Mesendoderm (in vitro differentiated cells): ENCODE measurements around the gene UBASH3A. TPM values are rescaled to one million over a fixed set of nuclear protein-coding genes. Genes with fewer than 3 reads are reported as not detected.

Experiments
- DNase-seq: peaks from one replicate; pipeline ENCODE4 v3.0.0; 2013
- H2AK5ac ChIP-seq: 2 replicates; pipeline ENCODE4 v1.6.1; 2013; ENCODE audit warnings: low read length, inconsistent platforms
- H2BK120ac ChIP-seq: 2 replicates; pipeline ENCODE4 v1.6.1; 2013; ENCODE audit warnings: low read depth, mild to moderate bottlenecking, low read length, moderate library complexity, mixed read lengths
- H2BK15ac ChIP-seq: replicated peaks from 2 replicates; pipeline ENCODE4 v1.6.1; 2013; ENCODE audit warnings: low read depth, mild to moderate bottlenecking, moderate library complexity
- H2BK5ac ChIP-seq: 2 replicates; pipeline ENCODE4 v1.6.1; 2013; ENCODE audit warnings: low read length, inconsistent platforms
- H3K18ac ChIP-seq: 2 replicates; pipeline ENCODE4 v1.6.1; 2013; ENCODE audit warnings: mild to moderate bottlenecking, low read length, mixed read lengths
- H3K23ac ChIP-seq: one replicate; pipeline ENCODE4 v1.6.1; 2013; ENCODE audit warnings: low read length
- H3K27ac ChIP-seq: 2 replicates; pipeline ENCODE4 v1.5.1; 2013; ENCODE audit warnings: low read depth, mild to moderate bottlenecking, inconsistent platforms, low read length, moderate library complexity
- H3K27me3 ChIP-seq: 2 replicates; pipeline ENCODE4 v1.6.1; 2013; ENCODE audit warnings: low read length, control low read depth, mild to moderate bottlenecking, inconsistent platforms; ENCODE audit not compliant: insufficient read depth, poor library complexity
- H3K36me3 ChIP-seq: 2 replicates; pipeline ENCODE4 v1.6.1; 2013; ENCODE audit warnings: low read length, inconsistent platforms; ENCODE audit not compliant: control insufficient read depth, insufficient read depth
- H3K4ac ChIP-seq: one replicate; pipeline ENCODE4 v1.6.1; 2013; ENCODE audit warnings: low read depth, mild to moderate bottlenecking, low read length, moderate library complexity
- H3K4me1 ChIP-seq: 2 replicates; pipeline ENCODE4 v1.6.1; 2013; ENCODE audit warnings: low read depth, low read length, inconsistent platforms; ENCODE audit not compliant: control insufficient read depth
- H3K4me2 ChIP-seq: 2 replicates; pipeline ENCODE4 v1.6.1; 2013; ENCODE audit warnings: low read length
- H3K4me3 ChIP-seq: 2 replicates; pipeline ENCODE4 v1.5.1; 2013; ENCODE audit warnings: mild to moderate bottlenecking, low read length
- H3K56ac ChIP-seq: one replicate; pipeline ENCODE4 v1.6.1; 2013; ENCODE audit warnings: low read length
- H3K79me1 ChIP-seq: 2 replicates; pipeline ENCODE4 v1.6.1; 2013; ENCODE audit warnings: low read length, inconsistent platforms
- H3K79me2 ChIP-seq: 2 replicates; pipeline ENCODE4 v1.6.1; 2013; ENCODE audit warnings: mild to moderate bottlenecking, low read length; ENCODE audit not compliant: control insufficient read depth, insufficient read depth
- H3K9ac ChIP-seq: 2 replicates; pipeline ENCODE4 v1.6.1; 2013; ENCODE audit warnings: low read length, inconsistent platforms
- H4K5ac ChIP-seq: one replicate; pipeline ENCODE4 v1.6.1; 2013; ENCODE audit warnings: low read length
- H4K8ac ChIP-seq: one replicate; pipeline ENCODE4 v1.6.1; 2013; ENCODE audit warnings: low read depth, mild to moderate bottlenecking, control low read depth, low read length, moderate library complexity
- WGBS: extraction: QIAGEN DNeasy Blood & Tissue Kit; methylation state at CpG from one replicate; pipeline ENCODE4 v1.1.7; 2013; ENCODE audit warnings: low lambda C conversion rate, missing lambda C conversion rate; ENCODE audit not compliant: insufficient coverage; ENCODE audit errors: extremely low coverage; 5-methylcytosine and 5-hydroxymethylcytosine counted together
- polyA plus RNA-seq, 2 experiments: library from polyadenylated mRNA; stranded (reverse); fragments of 200-250 nt; gene quantifications; one replicate each; pipeline ENCODE4 v1.2.3, GENCODE V29; 2013

UBASH3A gene
- not detected for polyA plus RNA-seq (2013, experiment 1 of 2)
- not detected for polyA plus RNA-seq (2013, experiment 2 of 2)

- no peaks in the 10 kb centered on the region for H3K4me1 ChIP-seq
- no peak within 1 kb of the TSS for H3K4ac ChIP-seq
- no peaks in the 10 kb centered on the region for H3K27me3 ChIP-seq
- no peak within 1 kb of the TSS for H4K8ac ChIP-seq
- no peak for DNase-seq
- no peak within 1 kb of the TSS for H3K56ac ChIP-seq
- H4K5ac ChIP-seq, result no peak within 1 kb of the TSS
- no peak within 1 kb of the TSS for H3K23ac ChIP-seq
- no peak within 1 kb of the TSS for H2AK5ac ChIP-seq
- no peak within 1 kb of the TSS for H3K27ac ChIP-seq
- no peak within 1 kb of the TSS for H2BK120ac ChIP-seq
- no peak within 1 kb of the TSS for H3K9ac ChIP-seq
- no CpG with 5 or more reads among the region's 21 CpGs for WGBS
- no peak within 1 kb of the TSS for H3K4me2 ChIP-seq
- no peak within 1 kb of the TSS for H3K18ac ChIP-seq
- no peaks in the 10 kb centered on the region for H3K79me2 ChIP-seq
- no peaks in the 10 kb centered on the region for H3K79me1 ChIP-seq
- H3K4me3 ChIP-seq, result no peak within 1 kb of the TSS
- H2BK15ac ChIP-seq, result no peak within 1 kb of the TSS
- H3K36me3 ChIP-seq, result no peaks in the 10 kb centered on the region
- H2BK5ac ChIP-seq, result no peak within 1 kb of the TSS
Observed at GRCh38 chr21:42403611-42404231, at the start of gene UBASH3A. Gene UBASH3A, plus strand, starts transcription at chr21:42403902. Its CDS starts 44 bp downstream, at chr21:42403946.

GRCh38 chr21:42356046-42356445 lies 47.7 kb upstream of the UBASH3A start:
- Histone ChIP-seq H4K5ac (no peak overlapping the region), H2AK5ac (no peak overlapping the region), H3K27me3 (no peaks in the 10 kb centered on the region), H2BK15ac (no peak overlapping the region), H3K4me3 (no peak overlapping the region), H3K4ac (no peak overlapping the region), H3K56ac (no peak overlapping the region), H3K79me1 (no peaks in the 10 kb centered on the region), H3K23ac (no peak overlapping the region), H3K79me2 (no peaks in the 10 kb centered on the region), H2BK120ac (no peak overlapping the region), H3K27ac (no peak overlapping the region), H3K36me3 (no peaks in the 10 kb centered on the region), H3K9ac (no peak overlapping the region), H4K8ac (no peak overlapping the region), H3K18ac (no peak overlapping the region), H3K4me1 (no peaks in the 10 kb centered on the region), H3K4me2 (no peak overlapping the region), H2BK5ac (no peak overlapping the region)
- no CpG with 5 or more reads among the region's 2 CpGs for WGBS
- no peak for DNase-seq

GRCh38 chr21:42356650-42357049 lies 47.1 kb upstream of the UBASH3A start:
- Histone ChIP-seq H3K4me3 (no peak overlapping the region), H2BK120ac (no peak overlapping the region), H3K4me1 (no peaks in the 10 kb centered on the region), H4K5ac (no peak overlapping the region), H3K4ac (no peak overlapping the region), H2AK5ac (no peak overlapping the region), H4K8ac (no peak overlapping the region), H3K56ac (no peak overlapping the region), H3K9ac (no peak overlapping the region), H2BK15ac (no peak overlapping the region), H3K23ac (no peak overlapping the region), H3K79me1 (no peaks in the 10 kb centered on the region), H3K4me2 (no peak overlapping the region), H3K79me2 (no peaks in the 10 kb centered on the region), H3K27ac (no peak overlapping the region), H2BK5ac (no peak overlapping the region), H3K27me3 (no peaks in the 10 kb centered on the region), H3K18ac (no peak overlapping the region), H3K36me3 (no peaks in the 10 kb centered on the region)
- DNase-seq, result no peak
- WGBS, result no CpG with 5 or more reads among the region's 6 CpGs

- Histone ChIP-seq H3K56ac (no peak overlapping the region), H3K4me3 (no peak overlapping the region), H3K4me1 (no peaks in the 10 kb centered on the region), H4K5ac (no peak overlapping the region), H3K79me1 (no peaks in the 10 kb centered on the region), H3K27me3 (no peaks in the 10 kb centered on the region), H3K36me3 (no peaks in the 10 kb centered on the region), H2BK15ac (no peak overlapping the region), H2BK5ac (no peak overlapping the region), H3K23ac (no peak overlapping the region), H3K9ac (no peak overlapping the region), H4K8ac (no peak overlapping the region), H3K4me2 (no peak overlapping the region), H2BK120ac (no peak overlapping the region), H3K27ac (no peak overlapping the region), H3K18ac (no peak overlapping the region), H3K4ac (no peak overlapping the region), H2AK5ac (no peak overlapping the region), H3K79me2 (no peaks in the 10 kb centered on the region)
- DNase-seq, result no peak
- WGBS, result no CpG with 5 or more reads among the region's 3 CpGs
Observed at GRCh38 chr21:42357307-42357706, 46.4 kb upstream of the UBASH3A start.

- no peak overlapping the region for H3K9ac ChIP-seq
- no peak overlapping the region for H4K8ac ChIP-seq
- H4K5ac ChIP-seq, result no peak overlapping the region
- H2BK120ac ChIP-seq, result no peak overlapping the region
- no peaks in the 10 kb centered on the region for H3K79me1 ChIP-seq
- H3K79me2 ChIP-seq, result no peaks in the 10 kb centered on the region
- H2BK15ac ChIP-seq, result no peak overlapping the region
- H3K4ac ChIP-seq, result no peak overlapping the region
- H3K18ac ChIP-seq, result no peak overlapping the region
- no peak overlapping the region for H3K56ac ChIP-seq
- no peaks in the 10 kb centered on the region for H3K4me1 ChIP-seq
- H2BK5ac ChIP-seq, result no peak overlapping the region
- no peak overlapping the region for H3K4me2 ChIP-seq
- no peak for DNase-seq
- no CpG with 5 or more reads among the region's 12 CpGs for WGBS
- no peaks in the 10 kb centered on the region for H3K27me3 ChIP-seq
- H3K36me3 ChIP-seq, result no peaks in the 10 kb centered on the region
- H3K27ac ChIP-seq, result no peak overlapping the region
- no peak overlapping the region for H2AK5ac ChIP-seq
- no peak overlapping the region for H3K23ac ChIP-seq
- H3K4me3 ChIP-seq, result no peak overlapping the region
Observed at GRCh38 chr21:42358261-42358660, 45.4 kb upstream of the UBASH3A start.

- Histone ChIP-seq H3K4ac (no peak overlapping the region), H3K27ac (no peak overlapping the region), H3K4me3 (no peak overlapping the region), H3K36me3 (no peaks in the 10 kb centered on the region), H2BK15ac (no peak overlapping the region), H2AK5ac (no peak overlapping the region), H3K4me1 (no peaks in the 10 kb centered on the region), H4K5ac (no peak overlapping the region), H3K79me2 (no peaks in the 10 kb centered on the region), H3K27me3 (no peaks in the 10 kb centered on the region), H2BK5ac (no peak overlapping the region), H3K79me1 (no peaks in the 10 kb centered on the region), H4K8ac (no peak overlapping the region), H3K56ac (no peak overlapping the region), H3K18ac (no peak overlapping the region), H3K23ac (no peak overlapping the region), H2BK120ac (no peak overlapping the region), H3K4me2 (no peak overlapping the region), H3K9ac (no peak overlapping the region)
- WGBS, result no CpG with 5 or more reads among the region's 13 CpGs
- no peak for DNase-seq
Observed at GRCh38 chr21:42358937-42359336, 44.8 kb upstream of the UBASH3A start.
